Measurements from ENCODE around the gene AGTPBP1. TPM values are rescaled to one million over a fixed set of nuclear protein-coding genes. Genes with fewer than 3 reads are reported as not detected.

Gene AGTPBP1
- total and polyA plus RNA-seq, 2 of the 8 experiments (the other 6 are each of a cell fraction or from before 2014, with no cell fraction given): 13.4 to 65.2 TPM

DNA sequence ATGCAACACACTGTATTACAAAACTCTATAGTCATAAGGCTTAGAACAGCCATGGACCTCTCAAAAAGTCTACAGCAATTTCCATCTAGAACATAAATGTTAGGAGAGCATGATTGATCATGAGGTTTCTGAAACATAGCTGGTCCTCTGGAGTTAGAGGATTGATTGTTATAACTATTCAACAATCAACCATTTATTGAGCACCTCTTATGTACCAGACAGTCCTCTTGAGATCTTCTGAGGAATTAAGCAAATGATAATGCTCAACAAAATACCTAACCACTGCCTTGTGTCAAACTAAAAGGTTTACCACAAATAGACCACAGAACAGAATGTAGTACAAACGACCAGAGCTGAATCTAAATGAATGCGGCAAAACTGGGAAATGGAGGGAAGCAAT is 3.4 kb upstream of the AGTPBP1 start:
- DNase-seq (ENCODE audit: low read depth in 1 of 2, low spot score in 2 of 2) (no peak), FAIRE-seq (no peak)
- no peak overlapping the region for H2BK12ac ChIP-seq (ENCODE audit: low read depth, low read length)
- H2AFZ ChIP-seq (ENCODE audit: low read length): no peak overlapping the region
- H3K18ac ChIP-seq (ENCODE audit: extremely low read depth, low read length): no peak overlapping the region
- no peak overlapping the region for H3K23ac ChIP-seq (ENCODE audit: insufficient read length)
- ChIA-PET POLR2A (ENCODE audit: partially characterized antibody) (no interaction called here), CTCF (ENCODE audit: partially characterized antibody) (interaction anchor here (1.2 to 2.7 kb wide), 4 partner anchors 22 to 1348 kb away, joined by 3 to 9 read pairs (median 4); no protein-coding TSS in a partner anchor)
- 91% methylated on average over 2 of the region's 2 CpGs; no CpG with 5 or more reads in 1 of the 2 experiments for WGBS, 2 experiments (ENCODE audit: extremely low coverage in 1 of 2, insufficient coverage in 1 of 2, insufficient read length in 1 of 2, insufficient replicate concordance in 2 of 2, low coverage in 1 of 2, low lambda C conversion rate in 2 of 2, missing lambda C conversion rate in 1 of 2)
- H3K56ac ChIP-seq (replicated peaks; ENCODE audit: insufficient read length, low read depth, low read length): no peak overlapping the region
- peaks cover 1 to 4% of the 10 kb centered on the region in 2 experiments for H4K20me1 ChIP-seq (replicated peaks in 1 of 2; ENCODE audit: control insufficient read depth in 1 of 2, insufficient read depth in 2 of 2, low read length in 2 of 2)
- no peak overlapping the region for H2BK20ac ChIP-seq (ENCODE audit: low read length)
- H2AK5ac ChIP-seq (ENCODE audit: low read depth, low read length): no peak overlapping the region
- no peak overlapping the region for H3K9ac ChIP-seq (replicated peaks in 1 of 4; ENCODE audit: extremely low read depth in 1 of 4, low read depth in 3 of 4, low read length in 3 of 4)
- no peak overlapping the region for H2BK5ac ChIP-seq (ENCODE audit: low read depth, low read length)
- H3K4me1 ChIP-seq (replicated peaks in 1 of 4; ENCODE audit: control insufficient read depth in 3 of 4, insufficient read depth in 4 of 4, low read length in 3 of 4): peaks cover 0 to 14% (median 6%) of the 10 kb centered on the region in 4 experiments
- no peak overlapping the region for H4K5ac ChIP-seq (ENCODE audit: insufficient read length, low read depth, low read length)
- no peak overlapping the region for H4K91ac ChIP-seq (replicated peaks; ENCODE audit: insufficient read length, low read length)
- H3K79me1 ChIP-seq (ENCODE audit: low read depth, low read length): no peaks in the 10 kb centered on the region
- H3K36me3 ChIP-seq (ENCODE audit: control insufficient read depth in 2 of 4, insufficient read depth in 4 of 4, low read length in 3 of 4): no peaks in the 10 kb centered on the region
- H3K79me2 ChIP-seq (ENCODE audit: control insufficient read depth in 1 of 2, insufficient read depth in 2 of 2, low read length in 2 of 2): peaks cover 0 to 9% of the 10 kb centered on the region in 2 experiments; a peak in 3 of 4 replicates
- H3K4me2 ChIP-seq (ENCODE audit: insufficient read depth in 1 of 2, low read depth in 2 of 2, low read length in 2 of 2): no peak overlapping the region
- H4K8ac ChIP-seq (ENCODE audit: extremely low read depth, insufficient read depth, low read length): no peak overlapping the region
- H2BK15ac ChIP-seq (ENCODE audit: low read length): no peak overlapping the region
- H3K27ac ChIP-seq (ENCODE audit: low read depth, low read length): no peak overlapping the region
- no peak overlapping the region for H3K14ac ChIP-seq (ENCODE audit: insufficient read length)
- no peak overlapping the region for H2BK120ac ChIP-seq (replicated peaks; ENCODE audit: low read depth, low read length)
- H3K27me3 ChIP-seq (replicated peaks in 1 of 4; ENCODE audit: control insufficient read depth in 3 of 4, extremely low read depth in 1 of 4, insufficient read depth in 3 of 4, low read length in 3 of 4): no peaks in the 10 kb centered on the region
- H3K9me3 ChIP-seq (ENCODE audit: insufficient read depth in 2 of 2, low read depth in 1 of 2, low read length in 1 of 2): no peaks in the 10 kb centered on the region
- H3K4me3 ChIP-seq (ENCODE audit: extremely low read depth in 1 of 4, insufficient read depth in 2 of 4, low read depth in 3 of 4, low read length in 4 of 4): no peak overlapping the region
- H3K23me2 ChIP-seq (ENCODE audit: low read depth, low read length): peaks cover 5% of the 10 kb centered on the region; the same call in 1 of the 2 replicates
- no peak overlapping the region for H3K4ac ChIP-seq (replicated peaks; ENCODE audit: insufficient read length, low read depth, low read length)
- TF ChIP-seq RAD21 (IDR thresholded peaks at IDR 0.05 in 1 of 2, conservative IDR thresholded peaks at IDR 0.05 in 1 of 2; ENCODE audit: low read depth in 2 of 2, low read length in 2 of 2) (no peak), SP2 (IDR thresholded peaks at IDR 0.05; ENCODE audit: low read length) (no peak), CEBPB (IDR thresholded peaks at IDR 0.05; ENCODE audit: low read depth, low read length) (no peak)

All from H1 (cell line).